ENCODE results near the gene DMRTB1.
"Not testable (repeated sequence)": the region's sequence is repeated elsewhere in the genome, so short reads cannot be mapped to it uniquely, and the experiment has no call there.

DMRTB1 gene

GRCh38 chr1:53434405-53435007 lies 24.7 kb upstream of the DMRTB1 start:
- in situ Hi-C loops (cut with MboI; ENCODE audit: low sequenced_read_pairs): not testable (repeated sequence)

DNA sequence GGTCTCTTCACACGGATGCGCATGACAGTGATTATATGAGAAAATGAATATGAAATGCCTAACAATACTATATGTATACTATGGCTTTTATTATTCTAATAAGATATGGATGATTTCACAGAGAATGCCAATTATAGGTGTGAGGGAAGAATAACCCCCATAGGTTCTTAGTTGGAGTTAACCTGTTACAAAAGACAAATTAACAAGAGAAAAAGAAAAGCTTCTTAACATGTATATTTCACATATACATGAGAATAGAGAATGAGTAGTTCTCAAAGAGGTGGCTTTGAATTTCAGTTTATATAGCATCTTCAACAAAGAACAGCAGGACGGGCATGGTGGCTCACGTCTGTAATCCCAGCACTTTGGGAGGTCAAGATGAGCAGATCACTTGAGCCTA lies 24.0 kb upstream of the DMRTB1 start:
- in situ Hi-C loops (cut with MboI; ENCODE audit: low sequenced_read_pairs): no loop called here

GRCh38 chr1:53438427-53439336 lies 20.5 kb upstream of the DMRTB1 start:
- in situ Hi-C loops (cut with MboI; ENCODE audit: low sequenced_read_pairs): no loop called here

DNA sequence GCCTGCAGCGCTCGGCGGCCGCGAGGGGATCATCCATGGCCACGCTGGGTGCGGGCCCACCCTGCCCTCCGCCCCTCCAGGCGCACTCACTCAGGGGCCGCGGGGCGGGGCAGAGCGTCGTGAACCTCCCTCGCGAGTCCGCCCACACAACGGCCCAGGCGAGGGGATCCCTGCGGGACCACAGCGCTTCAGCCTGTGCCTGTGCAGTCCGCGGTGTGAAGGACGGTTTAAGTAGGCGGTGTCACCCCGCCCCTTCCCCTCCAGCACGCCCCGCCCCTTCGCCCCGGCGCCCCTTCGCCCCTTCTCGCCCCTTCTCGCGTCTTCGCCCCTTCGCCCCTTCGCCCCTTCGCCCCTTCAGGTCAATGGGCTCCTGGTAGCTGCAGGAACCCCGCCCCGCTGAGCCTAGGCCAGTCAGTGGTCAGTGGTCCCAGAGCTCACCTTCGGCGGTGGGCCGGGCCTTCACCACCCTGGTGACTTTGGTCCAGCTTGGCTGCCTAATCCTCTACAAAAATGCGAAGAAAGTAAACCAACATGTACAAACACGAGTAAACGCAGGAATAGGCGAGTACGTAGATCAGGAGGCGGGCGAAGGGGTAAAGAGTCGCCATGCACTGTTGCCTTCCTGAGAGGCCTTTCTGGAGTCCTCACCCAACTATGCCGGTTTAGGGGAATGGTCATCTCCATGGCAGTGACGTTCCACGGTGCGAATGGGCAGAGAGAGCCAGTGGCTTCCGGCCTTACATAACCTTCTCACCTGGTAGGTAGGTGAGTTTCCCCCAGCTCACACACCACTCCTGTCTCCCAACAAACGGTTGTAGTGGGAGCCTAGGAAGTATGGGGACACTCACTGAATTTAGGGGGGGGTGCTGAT lies 19.6 kb upstream of the DMRTB1 start:
- in situ Hi-C loops (cut with MboI; ENCODE audit: low sequenced_read_pairs): no loop called here

GRCh38 chr1:53440633-53441032 lies 18.6 kb upstream of the DMRTB1 start:
- in situ Hi-C loops (cut with MboI; ENCODE audit: low sequenced_read_pairs): no loop called here

- in situ Hi-C loops (cut with MboI; ENCODE audit: low sequenced_read_pairs): no loop called here
Measured at GRCh38 chr1:53442299-53442698, 16.9 kb upstream of the DMRTB1 start.

DNA sequence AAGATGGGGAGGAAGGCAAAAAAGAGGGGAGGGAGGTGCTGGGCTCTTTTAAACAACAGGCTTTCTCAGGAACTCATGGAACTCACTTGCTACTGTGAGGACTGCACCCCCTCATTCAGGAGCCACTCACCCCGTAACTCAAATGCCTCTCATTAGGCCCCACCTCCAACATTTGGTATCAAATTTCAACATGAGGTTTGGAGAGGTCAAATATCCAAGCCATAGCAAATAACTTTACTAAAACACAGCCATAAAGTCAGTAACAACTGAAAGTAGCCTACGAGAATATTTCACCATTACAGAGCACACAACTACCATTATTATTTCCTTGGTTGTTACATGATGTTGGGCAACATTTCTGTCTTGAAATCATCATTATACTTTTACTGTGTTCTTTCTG lies 13.1 kb upstream of the DMRTB1 start:
- in situ Hi-C loops (cut with MboI; ENCODE audit: low sequenced_read_pairs): no loop called here

DNA sequence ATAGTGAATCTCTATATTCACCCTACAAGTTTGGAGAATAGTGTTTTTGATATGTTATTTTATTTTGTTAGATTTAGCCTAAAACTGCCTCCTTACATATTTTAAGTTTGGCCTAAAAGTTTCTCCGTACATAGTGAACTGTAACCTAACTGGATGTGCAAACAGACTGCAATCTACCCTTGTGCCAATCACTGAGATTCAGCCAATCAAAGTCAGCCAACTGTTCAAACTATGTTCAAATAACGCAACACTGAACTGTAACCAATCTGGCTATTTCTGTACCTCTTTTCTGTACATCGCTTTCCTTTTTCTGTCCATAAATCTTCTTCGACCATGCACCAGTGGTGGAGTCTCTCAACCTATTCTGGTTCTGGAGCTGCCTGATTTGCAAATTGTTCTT lies 11.8 kb upstream of the DMRTB1 start:
- in situ Hi-C loops (cut with MboI; ENCODE audit: low sequenced_read_pairs): no loop called here

DNA sequence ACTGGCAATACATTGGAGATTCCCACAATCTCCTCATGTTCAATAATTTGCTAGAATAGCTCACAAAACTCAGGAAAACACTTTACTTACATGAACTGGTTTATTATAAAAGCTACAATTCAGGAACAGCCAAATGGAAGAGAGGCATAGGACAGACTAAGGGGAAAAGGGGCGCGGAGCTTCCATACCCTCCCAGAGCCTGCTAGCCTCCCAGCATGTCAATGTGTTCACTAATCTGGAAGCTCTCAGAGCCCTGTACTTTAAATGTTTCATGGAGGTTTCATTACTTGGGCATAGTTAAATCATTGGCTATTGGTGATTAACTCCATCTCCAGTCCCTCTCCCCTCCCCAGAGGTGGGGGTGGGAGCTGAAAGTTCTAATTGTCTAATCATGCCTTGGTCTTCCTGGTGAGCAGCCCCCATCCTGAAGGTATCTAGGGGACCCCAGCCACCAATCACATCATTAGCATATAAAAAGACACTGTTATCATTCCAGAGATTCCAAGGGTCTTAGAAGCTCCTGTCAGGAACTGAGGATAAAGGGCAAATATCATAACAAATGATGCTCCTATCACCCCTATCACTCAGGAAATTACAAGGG lies 10.9 kb upstream of the DMRTB1 start:
- in situ Hi-C loops (cut with MboI; ENCODE audit: low sequenced_read_pairs): no loop called here

GRCh38 chr1:53449021-53449420 lies 10.2 kb upstream of the DMRTB1 start:
- in situ Hi-C loops (cut with MboI; ENCODE audit: low sequenced_read_pairs): no loop called here

DNA sequence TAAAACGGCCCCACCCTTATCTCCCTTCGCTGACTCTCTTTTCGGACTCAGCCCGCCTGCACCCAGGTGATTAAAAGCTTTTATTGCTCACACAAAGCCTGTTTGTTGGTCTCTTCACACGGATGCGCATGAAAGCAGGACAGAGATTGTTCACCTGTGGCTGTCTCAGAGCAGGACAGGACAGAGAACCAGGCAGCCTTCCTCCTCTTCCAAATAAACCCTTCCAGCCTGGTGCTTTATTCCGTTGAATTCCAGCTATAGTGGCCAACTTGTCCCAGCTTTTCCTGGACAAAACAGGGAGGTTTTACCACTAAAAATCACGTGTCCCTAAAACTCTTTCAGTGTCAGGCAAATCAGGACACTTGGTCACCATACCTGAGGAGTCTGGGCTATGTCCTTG lies 9.5 kb upstream of the DMRTB1 start:
- in situ Hi-C loops (cut with MboI; ENCODE audit: low sequenced_read_pairs): no loop called here

- in situ Hi-C loops (cut with MboI; ENCODE audit: low sequenced_read_pairs): no loop called here
Measured at GRCh38 chr1:53450225-53450624, 9.0 kb upstream of the DMRTB1 start.

DNA sequence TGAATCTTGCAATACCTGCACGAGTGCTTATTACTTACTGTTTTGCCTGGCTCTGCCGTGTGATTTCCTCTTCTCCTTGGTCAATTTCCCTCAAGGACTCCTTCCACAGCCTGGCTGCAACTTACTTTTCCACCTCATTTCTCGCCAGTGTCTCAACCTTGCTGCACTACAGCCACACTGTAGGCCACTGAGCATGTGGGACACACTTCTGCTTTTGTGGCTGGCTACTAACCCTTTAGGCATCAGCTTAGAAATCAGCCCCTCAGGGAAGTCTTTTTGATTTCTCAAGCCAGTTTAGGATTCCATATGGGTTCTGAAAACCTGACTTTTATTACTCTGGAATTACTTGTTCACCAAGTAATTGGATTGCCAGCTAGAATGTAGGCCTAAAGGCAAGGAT lies 5.2 kb upstream of the DMRTB1 start:
- in situ Hi-C loops (cut with MboI; ENCODE audit: low sequenced_read_pairs): no loop called here

- in situ Hi-C loops (cut with MboI; ENCODE audit: low sequenced_read_pairs): no loop called here
Measured at GRCh38 chr1:53455364-53455991, 3.7 kb upstream of the DMRTB1 start.

DNA sequence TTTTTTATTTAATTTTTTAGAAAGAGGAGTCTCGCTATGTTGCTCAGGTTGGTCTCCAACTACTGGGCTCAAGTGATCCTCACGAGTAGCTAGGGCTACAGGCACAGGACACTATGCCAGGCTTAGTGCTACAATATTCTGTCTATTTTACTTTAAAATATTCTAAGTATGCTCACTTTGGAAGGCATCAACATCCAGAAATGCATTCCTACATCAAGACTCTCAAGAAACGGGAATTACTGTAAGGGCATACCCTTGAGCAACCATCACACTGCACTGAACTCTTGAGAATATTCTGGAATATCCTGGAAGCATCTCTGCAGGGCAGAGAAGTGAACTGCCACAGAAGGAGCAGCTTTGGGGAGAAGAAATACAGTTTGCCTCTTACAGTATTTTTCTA lies 565 bp upstream of the DMRTB1 start:
- in situ Hi-C loops (cut with MboI; ENCODE audit: low sequenced_read_pairs): no loop called here

DNA sequence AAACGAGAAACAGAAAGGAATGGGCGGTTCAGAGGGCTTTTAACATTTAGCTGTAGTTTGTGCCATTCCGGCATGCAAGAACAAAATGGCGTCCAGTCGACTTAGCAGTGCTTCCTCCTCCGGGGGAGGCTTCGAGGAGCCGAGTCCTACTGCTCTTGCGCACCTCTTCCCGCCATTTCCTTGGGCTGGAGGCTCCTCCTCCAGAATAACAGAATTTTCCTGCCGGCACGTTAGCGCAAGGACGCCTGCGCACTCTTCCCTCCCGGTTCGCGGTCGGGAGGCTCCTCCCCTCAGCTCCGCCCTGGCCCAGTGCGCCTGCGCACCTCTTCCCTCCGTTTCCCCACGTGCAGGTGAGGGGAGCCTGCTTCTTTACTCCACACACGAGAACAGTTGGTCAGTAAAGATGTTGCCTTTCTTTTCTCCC lies 1.0 kb downstream of the DMRTB1 start:
- in situ Hi-C loops (cut with MboI; ENCODE audit: low sequenced_read_pairs): no loop called here

DNA sequence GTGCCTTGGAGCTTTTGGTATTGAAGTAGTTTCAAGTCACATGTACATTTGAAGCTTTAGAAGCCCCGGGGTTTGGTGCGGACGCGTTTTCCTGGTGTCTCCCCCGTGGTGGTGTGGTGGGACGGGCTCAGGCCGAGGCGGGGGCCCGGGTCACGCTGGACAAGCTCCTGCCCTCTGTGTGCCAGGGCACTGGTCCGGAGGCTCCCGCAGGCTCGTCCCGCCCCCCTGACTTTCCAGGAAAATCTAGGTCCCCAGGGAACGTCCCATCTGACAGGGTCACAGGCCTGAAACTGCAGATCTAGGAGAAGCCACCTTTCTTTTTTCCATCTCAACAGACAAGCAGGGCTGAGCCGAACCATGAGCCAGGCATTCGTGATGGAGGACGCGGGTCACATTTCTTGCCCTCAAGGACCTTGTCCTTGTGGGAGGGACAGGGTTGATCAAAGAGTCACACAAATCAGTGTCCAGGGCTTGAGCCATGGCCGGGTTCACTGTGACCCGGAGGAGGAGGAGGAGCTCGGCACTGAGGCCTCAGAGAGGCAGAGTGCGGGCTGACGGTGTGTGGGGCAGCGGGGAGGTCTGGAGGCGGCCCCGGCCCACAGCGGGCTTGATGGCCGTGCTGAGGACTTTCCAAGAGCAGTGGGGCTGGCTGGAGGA lies 1.6 kb downstream of the DMRTB1 start:
- in situ Hi-C loops (cut with MboI; ENCODE audit: low sequenced_read_pairs): no loop called here

GRCh38 chr1:53461323-53462044 lies 2.3 kb downstream of the DMRTB1 start:
- in situ Hi-C loops (cut with MboI; ENCODE audit: low sequenced_read_pairs): no loop called here

GRCh38 chr1:53462193-53462592 lies 3.0 kb downstream of the DMRTB1 start:
- in situ Hi-C loops (cut with MboI; ENCODE audit: low sequenced_read_pairs): no loop called here
